GM21367 (cell line): ENCODE data around the gene FCSK.
"Not testable (repeated sequence)": the region's sequence is repeated elsewhere in the genome, so short reads cannot be mapped to it uniquely, and the experiment has no call there.

Experiments used
- ATAC-seq: cut with Tn5 transposase; IDR thresholded peaks from one replicate; pipeline ENCODE4 v1.9.1; 2021; ENCODE audit not compliant: unreplicated experiment

Gene FCSK

DNA sequence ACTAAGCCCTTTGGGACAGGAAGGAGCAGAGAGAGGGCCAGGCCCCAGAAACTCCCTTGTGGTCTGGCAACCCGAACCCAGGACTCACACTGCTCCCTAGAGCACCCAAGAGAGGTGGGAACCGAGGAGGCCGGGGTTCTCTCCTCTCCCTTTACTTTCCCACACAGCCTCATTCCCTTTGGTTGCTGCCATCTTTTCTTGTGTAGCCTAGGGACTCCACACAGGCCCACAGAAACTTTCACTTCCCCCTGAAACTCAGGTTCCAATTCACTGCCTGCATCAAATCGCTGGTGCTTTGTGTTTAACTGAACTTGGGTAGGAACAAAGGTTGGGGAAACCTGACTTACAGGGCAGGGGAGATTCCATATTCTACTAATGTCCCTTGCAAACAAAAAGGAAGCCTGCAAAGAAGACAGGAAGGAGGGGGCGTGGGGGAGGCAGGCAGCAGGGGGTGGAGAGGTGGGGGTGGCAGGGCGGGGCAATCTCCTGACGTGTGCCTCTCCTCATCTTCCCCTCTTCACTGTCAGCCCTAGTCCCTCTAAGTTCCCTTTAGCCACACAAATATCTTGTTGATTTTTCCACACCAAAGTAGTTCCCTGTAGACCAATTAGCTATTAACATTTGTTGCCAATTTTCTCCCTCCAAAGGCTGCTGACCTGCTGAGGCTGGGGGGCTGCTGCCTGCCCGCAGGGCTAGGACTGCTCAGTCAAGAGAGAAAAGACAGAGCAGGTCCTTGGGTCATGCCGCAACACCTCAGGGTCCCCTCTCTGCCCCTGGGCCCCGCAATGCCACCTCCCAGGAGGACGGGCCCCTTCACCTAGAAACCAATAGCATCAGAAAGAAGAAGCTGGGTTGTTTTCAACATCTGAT, 23.5 kb upstream of the FCSK start:
- ATAC-seq, result peak; percentile 38

- ATAC-seq, result no peak
Observed at GRCh38 chr16:70432356-70432722, 22.1 kb upstream of the FCSK start.

- ATAC-seq, result no peak
Observed at GRCh38 chr16:70432723-70433457, 21.5 kb upstream of the FCSK start.

DNA sequence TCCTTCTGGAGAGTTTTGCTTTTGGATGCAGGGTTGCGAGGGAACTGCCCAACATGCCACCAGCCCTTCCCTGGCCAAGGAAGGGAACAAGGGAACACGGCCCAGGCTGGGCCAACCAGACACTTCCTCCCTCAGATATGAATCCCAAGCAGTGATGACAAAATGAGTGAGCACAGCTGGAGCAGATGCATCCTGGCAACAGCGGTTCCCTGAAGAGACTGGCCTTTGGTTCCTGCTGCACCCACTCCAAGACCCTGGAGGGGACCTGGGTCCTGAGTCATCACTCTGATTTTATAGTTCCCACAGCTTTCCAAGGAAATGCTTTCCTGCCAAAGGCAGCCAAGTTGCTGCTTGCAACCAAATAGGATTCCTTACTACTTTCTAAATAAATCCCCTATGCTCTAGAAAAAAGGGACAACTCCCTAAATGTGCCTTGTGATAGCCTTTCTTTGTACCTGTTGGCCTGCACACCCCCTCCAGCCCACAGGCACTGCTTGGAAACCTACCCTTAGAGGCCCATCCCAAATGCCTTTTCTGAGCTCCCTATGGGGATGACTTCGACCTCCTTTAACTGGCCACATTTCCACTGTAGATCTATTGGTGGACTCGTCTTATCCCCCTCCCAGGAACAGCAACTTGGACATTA, 20.8 kb upstream of the FCSK start:
- no peak for ATAC-seq

DNA sequence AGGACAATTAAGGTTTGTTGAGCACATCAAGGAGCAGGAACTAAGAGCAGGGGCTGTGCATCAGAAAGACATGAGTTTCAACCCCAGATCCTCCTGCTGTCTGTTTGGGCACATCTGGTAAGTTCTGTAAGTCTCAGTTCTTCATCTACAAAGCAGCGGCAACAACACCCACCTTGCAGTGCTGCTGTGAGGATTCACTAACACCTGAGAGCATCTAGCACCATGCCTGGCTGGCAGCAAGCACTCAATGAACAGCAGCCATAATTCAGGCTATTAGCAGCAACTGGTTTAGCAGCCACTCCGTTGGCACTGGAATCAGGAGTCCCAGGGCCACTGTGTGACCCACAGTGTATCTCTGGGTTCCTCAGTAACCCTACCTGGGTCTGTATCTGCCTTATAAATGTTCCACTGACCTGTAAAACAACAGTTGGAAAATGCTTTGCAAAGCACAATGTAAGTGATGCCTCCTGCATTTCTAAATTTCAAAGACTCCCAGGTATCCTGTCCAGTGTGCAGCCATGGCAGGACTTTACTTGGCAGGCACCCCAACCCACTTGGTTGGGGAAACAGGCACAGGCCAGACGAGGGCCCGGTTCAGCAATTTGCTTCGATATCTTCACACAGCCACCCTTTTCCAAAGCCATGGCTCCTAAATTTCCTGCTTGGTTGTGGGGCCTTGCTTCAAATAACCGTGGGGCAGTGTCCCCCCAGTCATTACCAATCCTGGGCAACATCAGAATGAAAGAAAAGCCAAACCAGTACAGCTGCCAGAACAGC, 19.7 kb upstream of the FCSK start:
- no peak for ATAC-seq

GRCh38 chr16:70437017-70437581, 17.3 kb upstream of the FCSK start:
- ATAC-seq, result no peak

DNA sequence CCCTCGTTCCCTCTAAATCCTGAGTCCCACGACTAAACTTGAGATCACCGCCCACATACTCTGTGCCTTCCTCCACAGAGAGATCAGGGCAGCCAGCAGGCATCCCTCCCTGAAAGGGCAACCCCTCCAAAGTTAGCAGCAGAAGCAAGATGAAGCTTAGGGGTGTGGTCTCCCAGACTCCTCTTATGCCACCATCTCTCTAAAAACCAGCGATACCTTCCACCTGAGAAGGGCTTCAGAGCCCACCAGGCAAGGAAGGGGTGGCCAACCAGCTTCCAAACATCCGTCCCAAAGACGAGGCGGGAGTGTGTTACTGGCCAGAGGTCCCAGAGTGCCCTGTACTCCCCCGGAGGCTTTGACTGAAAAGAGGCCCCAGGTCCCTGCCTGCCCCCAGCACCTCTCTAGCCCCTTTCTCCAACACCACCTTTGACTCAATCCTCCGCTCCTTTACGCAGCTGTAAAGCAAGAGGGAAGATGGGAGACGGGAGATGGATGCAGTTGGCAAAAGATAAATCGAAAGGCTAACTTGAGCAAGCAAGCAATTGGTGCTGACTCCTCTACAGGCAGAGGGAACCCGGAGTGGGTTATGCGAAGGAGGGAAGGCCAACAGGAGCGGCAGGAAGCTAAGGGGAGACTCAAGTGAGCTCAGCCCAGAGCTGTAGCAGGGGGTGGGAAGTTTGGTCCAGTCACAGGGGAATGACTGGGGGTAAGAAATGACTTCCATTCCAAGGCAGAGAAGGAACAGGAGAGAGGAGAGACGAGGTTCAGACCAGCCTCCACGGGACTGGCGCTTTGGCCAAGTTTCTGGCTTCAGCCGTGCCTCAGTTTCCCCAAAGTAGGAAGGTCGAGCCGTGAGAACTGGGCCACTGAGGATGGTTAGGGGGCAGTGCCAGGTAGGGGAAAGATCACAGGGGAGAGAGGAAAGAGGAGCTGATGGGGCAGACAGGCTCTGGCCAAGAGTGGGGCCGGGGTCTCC, 16.5 kb upstream of the FCSK start:
- no peak for ATAC-seq

DNA sequence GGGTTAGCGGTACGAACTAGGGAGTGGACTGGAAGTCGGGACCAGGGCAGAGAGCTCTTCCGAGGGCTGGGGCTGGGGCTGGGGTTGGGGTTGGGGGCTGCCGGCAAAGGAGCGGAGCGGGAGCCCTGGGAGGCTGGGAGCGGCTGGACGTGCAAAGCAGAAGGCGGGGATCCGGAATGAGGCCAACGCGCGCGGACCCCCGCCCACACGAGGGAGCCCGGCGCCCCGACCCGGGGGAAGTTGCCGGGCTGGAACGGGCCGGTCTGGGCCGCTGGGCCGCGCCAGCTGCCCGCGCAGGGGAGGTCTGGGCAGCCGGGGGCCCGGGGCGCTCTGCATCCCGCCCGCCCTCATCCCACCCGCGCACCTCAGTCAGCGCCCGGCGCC, 15.8 kb upstream of the FCSK start:
- no peak for ATAC-seq

DNA sequence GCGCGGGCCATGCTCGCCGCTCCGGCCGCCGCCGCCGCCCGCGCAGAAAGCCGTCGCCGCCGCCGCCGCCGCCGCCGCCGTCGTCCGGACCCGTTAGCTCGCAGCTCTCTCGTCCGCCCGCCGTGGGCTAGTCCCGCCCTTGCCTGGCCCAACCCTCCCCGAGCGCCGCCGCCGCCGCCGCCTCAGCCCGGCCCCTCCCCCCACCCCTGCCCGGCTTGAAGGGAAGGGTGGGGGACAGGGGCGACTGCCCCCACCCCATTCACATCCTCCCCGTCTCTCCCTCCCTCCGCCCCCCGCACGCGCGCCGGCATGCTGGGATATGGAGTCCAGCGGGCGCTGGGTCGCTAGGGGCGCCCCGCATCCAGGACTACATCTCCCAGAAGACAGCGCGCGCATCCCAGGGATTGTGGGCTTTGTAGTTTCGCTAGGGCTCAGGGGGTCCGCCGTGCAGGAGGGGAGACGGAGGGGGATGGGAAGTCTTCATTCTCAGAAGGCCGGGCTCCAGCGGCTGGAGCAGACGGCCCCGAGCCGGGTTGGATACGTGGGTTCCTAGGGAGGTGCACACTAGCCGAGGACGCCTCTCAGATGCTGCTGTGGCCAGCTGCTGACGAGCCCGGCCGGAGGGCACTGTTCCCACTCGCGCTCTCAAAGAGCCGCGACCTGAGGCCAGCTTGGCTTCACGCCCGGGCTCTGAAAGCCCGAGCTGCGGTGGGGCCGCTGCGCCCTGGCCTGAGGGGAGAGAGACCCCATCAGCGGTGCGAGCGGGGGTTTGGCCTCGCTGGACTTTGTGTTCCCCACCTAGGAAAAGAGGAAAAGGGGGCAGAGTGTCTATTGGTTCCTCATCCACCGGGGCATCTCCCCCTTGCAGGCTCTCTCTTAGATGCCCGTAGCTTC, 15.2 kb upstream of the FCSK start, which contains the start of gene ST3GAL2:
Gene ST3GAL2 (minus strand): TSS at position 132 of the 894 bp plus-strand sequence. CDS start 40,570 bp downstream, outside the sequence.
- ATAC-seq, result peak; percentile 59

DNA sequence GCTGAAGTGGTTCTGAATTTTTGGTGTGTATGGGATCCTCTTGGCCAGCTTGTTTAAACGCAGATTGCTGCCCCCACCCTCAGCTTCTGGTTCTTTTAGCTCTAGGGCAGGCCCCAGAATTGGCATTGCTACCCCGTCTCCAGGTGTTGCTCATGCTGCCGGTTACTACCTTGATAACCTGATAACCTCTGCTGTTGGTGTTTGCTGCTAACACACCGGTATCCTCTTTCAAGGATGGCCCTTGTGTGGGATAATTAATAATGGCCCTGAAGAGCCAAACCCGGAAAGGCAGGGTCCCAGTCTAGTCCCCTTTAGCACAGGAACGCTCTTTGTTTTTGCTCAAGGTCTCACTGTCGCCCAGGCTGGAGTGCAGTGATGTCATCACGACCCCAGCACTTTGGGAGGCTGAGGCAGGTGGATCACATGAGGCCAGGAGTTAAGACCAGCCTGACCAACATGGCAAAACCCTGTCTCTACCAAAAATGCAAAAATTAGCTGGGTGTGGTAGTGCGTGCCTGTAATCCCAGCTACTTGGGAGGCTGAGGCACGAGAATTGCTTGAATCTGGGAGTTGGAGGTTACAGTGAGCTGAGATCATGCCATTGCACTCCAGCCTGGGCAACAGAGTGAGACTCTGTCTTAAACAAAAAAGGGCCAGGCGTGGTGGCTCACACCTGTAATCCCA, 14.2 kb upstream of the FCSK start:
- no peak for ATAC-seq

- ATAC-seq, result no peak
Observed at GRCh38 chr16:70441406-70441990, 12.9 kb upstream of the FCSK start.

- ATAC-seq, result no peak
Observed at GRCh38 chr16:70442344-70442743, 12.1 kb upstream of the FCSK start.

DNA sequence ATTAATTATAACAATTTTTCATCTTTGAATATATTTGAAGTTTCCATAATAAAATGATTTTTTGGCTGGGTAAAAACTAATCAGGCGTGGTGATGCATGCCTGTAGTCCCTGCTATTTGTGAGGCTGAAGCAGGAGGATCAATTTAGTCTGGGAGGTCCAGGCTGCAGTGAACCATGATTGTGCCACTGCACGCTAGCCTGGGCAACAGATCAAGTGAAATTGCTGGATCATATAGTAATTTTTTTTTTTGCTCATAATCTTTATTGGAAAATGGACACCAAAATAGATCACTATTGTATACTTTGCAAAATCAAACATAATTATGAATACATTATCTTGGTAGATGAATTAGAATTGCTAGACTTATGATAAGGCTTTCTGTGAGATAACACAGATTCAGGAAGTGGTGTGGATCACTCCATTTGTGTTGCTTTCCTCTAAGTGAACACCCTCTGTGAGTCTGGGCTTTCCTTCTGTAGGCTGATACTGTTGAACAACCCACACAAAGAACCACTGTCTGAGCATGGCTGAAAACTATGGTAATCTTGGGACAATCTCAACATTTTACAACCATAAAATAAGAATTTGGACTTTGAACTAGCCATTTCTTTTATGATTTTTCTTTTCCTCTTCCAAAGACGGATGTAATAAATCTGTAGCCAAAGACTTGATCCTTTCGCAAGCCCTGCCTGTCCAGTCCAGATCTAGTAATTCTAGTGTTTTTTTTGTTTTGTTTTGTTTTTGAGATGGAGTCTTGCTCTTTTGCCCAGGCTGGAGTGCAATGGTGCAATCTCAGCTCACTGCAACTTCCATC, 9.9 kb upstream of the FCSK start:
- ATAC-seq, result no peak

GRCh38 chr16:70448075-70448474, 6.3 kb upstream of the FCSK start:
- ATAC-seq, result no peak

- ATAC-seq, result not testable (repeated sequence)
Observed at GRCh38 chr16:70450142-70451003, 4.0 kb upstream of the FCSK start.

GRCh38 chr16:70451004-70451340, 3.4 kb upstream of the FCSK start:
- ATAC-seq, result not testable (repeated sequence)
